HL-60 (cell line): ENCODE results near the gene WDR37.

Source experiments
- GABPA ChIP-seq: IDR thresholded peaks from 2 replicates; pipeline ENCODE4 v1.6.1; 2012; ENCODE audit warnings: low read depth
- POLR2AphosphoS5 ChIP-seq: IDR thresholded peaks from 2 replicates; pipeline ENCODE4 v1.6.1; 2012; ENCODE audit warnings: low read depth
- TF ChIP-seq, protein P1 (sequence below): IDR thresholded peaks from one replicate; pipeline ENCODE4 v1.5.1; 2011; ENCODE audit warnings: low read length, control low read depth, inconsistent platforms; ENCODE audit not compliant: insufficient read depth
- TF ChIP-seq, protein P2 (sequence below): IDR thresholded peaks from 2 replicates; pipeline ENCODE4 v1.6.1; 2012; ENCODE audit warnings: low read depth; ENCODE audit not compliant: insufficient replicate concordance

DNA sequence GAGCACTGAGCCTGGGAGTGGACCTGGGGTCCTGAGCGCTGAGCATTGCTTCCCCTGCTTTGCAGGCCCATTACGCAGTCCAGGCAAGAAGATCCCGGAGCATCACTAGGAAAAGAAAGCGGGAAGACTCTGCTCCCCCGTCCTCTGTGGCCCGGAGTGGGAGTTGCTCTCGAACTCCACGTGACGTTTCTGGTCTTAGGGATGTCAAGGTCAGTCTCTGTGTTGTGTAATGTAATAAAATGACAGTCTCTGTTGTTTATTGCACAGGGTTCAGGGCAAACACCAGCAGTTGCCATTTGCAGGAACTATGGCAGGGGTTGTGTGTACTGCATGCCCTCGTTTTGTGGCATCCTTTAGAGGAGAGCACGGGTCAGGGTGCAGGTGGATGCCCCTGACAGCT is 40.5 kb upstream of the WDR37 start:
- TF ChIP-seq, protein P1, sequence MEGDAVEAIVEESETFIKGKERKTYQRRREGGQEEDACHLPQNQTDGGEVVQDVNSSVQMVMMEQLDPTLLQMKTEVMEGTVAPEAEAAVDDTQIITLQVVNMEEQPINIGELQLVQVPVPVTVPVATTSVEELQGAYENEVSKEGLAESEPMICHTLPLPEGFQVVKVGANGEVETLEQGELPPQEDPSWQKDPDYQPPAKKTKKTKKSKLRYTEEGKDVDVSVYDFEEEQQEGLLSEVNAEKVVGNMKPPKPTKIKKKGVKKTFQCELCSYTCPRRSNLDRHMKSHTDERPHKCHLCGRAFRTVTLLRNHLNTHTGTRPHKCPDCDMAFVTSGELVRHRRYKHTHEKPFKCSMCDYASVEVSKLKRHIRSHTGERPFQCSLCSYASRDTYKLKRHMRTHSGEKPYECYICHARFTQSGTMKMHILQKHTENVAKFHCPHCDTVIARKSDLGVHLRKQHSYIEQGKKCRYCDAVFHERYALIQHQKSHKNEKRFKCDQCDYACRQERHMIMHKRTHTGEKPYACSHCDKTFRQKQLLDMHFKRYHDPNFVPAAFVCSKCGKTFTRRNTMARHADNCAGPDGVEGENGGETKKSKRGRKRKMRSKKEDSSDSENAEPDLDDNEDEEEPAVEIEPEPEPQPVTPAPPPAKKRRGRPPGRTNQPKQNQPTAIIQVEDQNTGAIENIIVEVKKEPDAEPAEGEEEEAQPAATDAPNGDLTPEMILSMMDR, result no peak
- TF ChIP-seq POLR2AphosphoS5 (no peak), GABPA (no peak)
- TF ChIP-seq, protein P2, sequence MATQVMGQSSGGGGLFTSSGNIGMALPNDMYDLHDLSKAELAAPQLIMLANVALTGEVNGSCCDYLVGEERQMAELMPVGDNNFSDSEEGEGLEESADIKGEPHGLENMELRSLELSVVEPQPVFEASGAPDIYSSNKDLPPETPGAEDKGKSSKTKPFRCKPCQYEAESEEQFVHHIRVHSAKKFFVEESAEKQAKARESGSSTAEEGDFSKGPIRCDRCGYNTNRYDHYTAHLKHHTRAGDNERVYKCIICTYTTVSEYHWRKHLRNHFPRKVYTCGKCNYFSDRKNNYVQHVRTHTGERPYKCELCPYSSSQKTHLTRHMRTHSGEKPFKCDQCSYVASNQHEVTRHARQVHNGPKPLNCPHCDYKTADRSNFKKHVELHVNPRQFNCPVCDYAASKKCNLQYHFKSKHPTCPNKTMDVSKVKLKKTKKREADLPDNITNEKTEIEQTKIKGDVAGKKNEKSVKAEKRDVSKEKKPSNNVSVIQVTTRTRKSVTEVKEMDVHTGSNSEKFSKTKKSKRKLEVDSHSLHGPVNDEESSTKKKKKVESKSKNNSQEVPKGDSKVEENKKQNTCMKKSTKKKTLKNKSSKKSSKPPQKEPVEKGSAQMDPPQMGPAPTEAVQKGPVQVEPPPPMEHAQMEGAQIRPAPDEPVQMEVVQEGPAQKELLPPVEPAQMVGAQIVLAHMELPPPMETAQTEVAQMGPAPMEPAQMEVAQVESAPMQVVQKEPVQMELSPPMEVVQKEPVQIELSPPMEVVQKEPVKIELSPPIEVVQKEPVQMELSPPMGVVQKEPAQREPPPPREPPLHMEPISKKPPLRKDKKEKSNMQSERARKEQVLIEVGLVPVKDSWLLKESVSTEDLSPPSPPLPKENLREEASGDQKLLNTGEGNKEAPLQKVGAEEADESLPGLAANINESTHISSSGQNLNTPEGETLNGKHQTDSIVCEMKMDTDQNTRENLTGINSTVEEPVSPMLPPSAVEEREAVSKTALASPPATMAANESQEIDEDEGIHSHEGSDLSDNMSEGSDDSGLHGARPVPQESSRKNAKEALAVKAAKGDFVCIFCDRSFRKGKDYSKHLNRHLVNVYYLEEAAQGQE, result no peak
